DOHH2 (cell line): ENCODE results near the gene STK4.

ENCODE experiments used
- H3F3A ChIP-seq: fragments of 200-600 bp; sonication (generic), shearing (Covaris generic); 2 replicates; pipeline ENCODE4 v1.6.0; 2016; ENCODE audit warnings: antibody characterized with exemption, mild to moderate bottlenecking; ENCODE audit not compliant: control insufficient read depth, insufficient read depth
- H3K27ac ChIP-seq: fragments of 200-600 bp; sonication (generic); 2 replicates; pipeline ENCODE4 v1.5.1; 2014; ENCODE audit warnings: low read depth, mild to moderate bottlenecking, low read length, moderate library complexity
- H3K27me3 ChIP-seq: fragments of 200-600 bp; sonication (generic); 2 replicates; pipeline ENCODE4 v1.6.1; 2014; ENCODE audit warnings: mild to moderate bottlenecking, low read length, mixed read lengths; ENCODE audit not compliant: control insufficient read depth
- H3K36me3 ChIP-seq: fragments of 200-600 bp; sonication (generic); 2 replicates; pipeline ENCODE4 v1.6.1; 2014; ENCODE audit warnings: mild to moderate bottlenecking, low read length, moderate library complexity, mixed read lengths; ENCODE audit not compliant: control insufficient read depth
- H3K4me1 ChIP-seq: fragments of 200-600 bp; sonication (generic); 2 replicates; pipeline ENCODE4 v1.6.1; 2014; ENCODE audit warnings: mild to moderate bottlenecking, low read length, mixed read lengths; ENCODE audit not compliant: control insufficient read depth
- H3K4me2 ChIP-seq: fragments of 200-600 bp; sonication (generic); 2 replicates; pipeline ENCODE4 v1.6.0; 2014; ENCODE audit warnings: mild to moderate bottlenecking, low read length, moderate library complexity
- H3K4me3 ChIP-seq: fragments of 200-600 bp; sonication (generic); 2 replicates; pipeline ENCODE4 v1.5.1; 2014; ENCODE audit warnings: mild to moderate bottlenecking, low read length, mixed read lengths
- H3K79me2 ChIP-seq: fragments of 200-600 bp; sonication (generic); 2 replicates; pipeline ENCODE4 v1.6.1; 2014; ENCODE audit warnings: mild to moderate bottlenecking, low read length, mixed read lengths; ENCODE audit not compliant: control insufficient read depth
- H3K9me2 ChIP-seq: fragments of 200-600 bp; sonication (generic); replicated peaks from 2 replicates; pipeline ENCODE4 v1.6.1; 2014; ENCODE audit warnings: mild to moderate bottlenecking, low read length, mixed read lengths; ENCODE audit not compliant: control insufficient read depth
- H3K9me3 ChIP-seq: fragments of 200-600 bp; sonication (generic); 2 replicates; pipeline ENCODE4 v1.6.1; 2014; ENCODE audit warnings: antibody characterized with exemption, low read length, mixed read lengths; ENCODE audit not compliant: control insufficient read depth, insufficient read depth
- H4K20me1 ChIP-seq: fragments of 200-600 bp; sonication (generic); 2 replicates; pipeline ENCODE4 v1.6.0; 2014; ENCODE audit warnings: low read depth, mild to moderate bottlenecking, antibody characterized with exemption, low read length, moderate library complexity; ENCODE audit not compliant: control insufficient read depth, insufficient read depth
- EZH2phosphoT487 ChIP-seq: fragments of 200-600 bp; sonication (generic); IDR thresholded peaks from 2 replicates; pipeline ENCODE4 v1.6.1; 2017; ENCODE audit warnings: borderline replicate concordance, mild to moderate bottlenecking, antibody characterized with exemption, low read length, moderate library complexity, mixed read lengths
- TF ChIP-seq, protein P1 (sequence below): fragments of 200-600 bp; sonication (generic); IDR thresholded peaks from one replicate; pipeline ENCODE4 v1.5.1; 2014; ENCODE audit warnings: antibody characterized with exemption, mild to moderate bottlenecking, low read depth, low read length; ENCODE audit not compliant: poor library complexity, severe bottlenecking

The STK4 gene

DNA sequence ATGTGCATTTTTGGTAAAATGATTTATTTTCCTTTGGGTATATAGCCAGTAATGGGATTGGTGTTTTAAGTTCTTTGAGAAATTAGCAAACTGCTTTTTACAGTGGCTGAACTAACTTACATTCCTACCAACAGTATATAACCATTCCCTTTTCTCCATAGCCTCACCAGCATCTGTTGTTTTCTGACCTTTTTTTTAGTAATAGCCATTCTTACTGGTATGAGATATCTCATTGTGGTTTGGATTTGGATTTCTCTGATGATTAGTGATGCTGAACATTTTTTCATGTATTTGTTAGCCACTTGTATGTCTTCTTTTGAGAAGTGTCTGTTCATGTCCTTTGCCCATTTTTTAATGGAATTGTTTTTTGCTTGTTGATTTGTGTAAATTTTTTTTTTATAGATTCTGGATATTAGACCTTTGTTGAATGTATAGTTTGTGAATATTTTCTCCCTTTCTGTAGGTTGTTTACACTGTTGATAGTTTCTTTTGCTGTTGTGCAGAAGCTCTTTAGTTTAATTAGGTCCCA is 42.3 kb downstream of the STK4 start:
- Histone ChIP-seq H3F3A (peaks cover 26% of the 10 kb centered on the region), H3K36me3 (peaks cover 81% of the 10 kb centered on the region), H4K20me1 (peaks cover 8% of the 10 kb centered on the region), H3K27me3 (no peaks in the 10 kb centered on the region), H3K9me2 (no peaks in the 10 kb centered on the region), H3K79me2 (peaks cover 73% of the 10 kb centered on the region), H3K4me2 (no peak overlapping the region), H3K4me3 (no peak overlapping the region), H3K4me1 (peaks cover 6% of the 10 kb centered on the region), H3K27ac (no peak overlapping the region), H3K9me3 (no peaks in the 10 kb centered on the region)
- no peak for TF ChIP-seq EZH2phosphoT487
- TF ChIP-seq, protein P1, sequence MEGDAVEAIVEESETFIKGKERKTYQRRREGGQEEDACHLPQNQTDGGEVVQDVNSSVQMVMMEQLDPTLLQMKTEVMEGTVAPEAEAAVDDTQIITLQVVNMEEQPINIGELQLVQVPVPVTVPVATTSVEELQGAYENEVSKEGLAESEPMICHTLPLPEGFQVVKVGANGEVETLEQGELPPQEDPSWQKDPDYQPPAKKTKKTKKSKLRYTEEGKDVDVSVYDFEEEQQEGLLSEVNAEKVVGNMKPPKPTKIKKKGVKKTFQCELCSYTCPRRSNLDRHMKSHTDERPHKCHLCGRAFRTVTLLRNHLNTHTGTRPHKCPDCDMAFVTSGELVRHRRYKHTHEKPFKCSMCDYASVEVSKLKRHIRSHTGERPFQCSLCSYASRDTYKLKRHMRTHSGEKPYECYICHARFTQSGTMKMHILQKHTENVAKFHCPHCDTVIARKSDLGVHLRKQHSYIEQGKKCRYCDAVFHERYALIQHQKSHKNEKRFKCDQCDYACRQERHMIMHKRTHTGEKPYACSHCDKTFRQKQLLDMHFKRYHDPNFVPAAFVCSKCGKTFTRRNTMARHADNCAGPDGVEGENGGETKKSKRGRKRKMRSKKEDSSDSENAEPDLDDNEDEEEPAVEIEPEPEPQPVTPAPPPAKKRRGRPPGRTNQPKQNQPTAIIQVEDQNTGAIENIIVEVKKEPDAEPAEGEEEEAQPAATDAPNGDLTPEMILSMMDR = no peak

DNA sequence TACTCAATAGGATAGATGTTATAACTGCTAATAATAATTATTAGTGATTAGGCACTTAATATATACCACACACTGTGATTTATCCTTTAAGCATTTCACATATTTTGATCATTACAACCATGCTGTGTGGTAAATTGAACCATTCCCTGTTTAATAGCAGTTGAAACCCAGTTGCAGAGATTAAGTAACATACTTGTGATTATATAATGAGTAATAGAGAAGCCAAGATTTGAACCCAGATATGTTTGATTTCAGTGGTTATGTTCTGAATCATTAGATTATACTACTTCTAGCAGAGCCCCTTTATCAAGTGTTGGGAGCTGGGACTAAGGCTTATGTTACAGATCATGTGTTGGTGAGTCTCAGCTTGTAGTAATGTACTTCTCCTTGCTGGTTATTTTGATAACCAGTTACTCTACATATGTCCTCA is 44.1 kb downstream of the STK4 start:
- Histone ChIP-seq H3K27ac (no peak overlapping the region), H3K4me1 (peaks cover 6% of the 10 kb centered on the region), H3K4me2 (no peak overlapping the region), H3K79me2 (peaks cover 78% of the 10 kb centered on the region), H3F3A (peaks cover 28% of the 10 kb centered on the region), H3K4me3 (no peak overlapping the region), H3K9me3 (no peaks in the 10 kb centered on the region), H4K20me1 (peaks cover 11% of the 10 kb centered on the region), H3K27me3 (no peaks in the 10 kb centered on the region), H3K9me2 (no peaks in the 10 kb centered on the region), H3K36me3 (peaks cover 86% of the 10 kb centered on the region)
- TF ChIP-seq, protein P1 = no peak
- no peak for TF ChIP-seq EZH2phosphoT487

DNA sequence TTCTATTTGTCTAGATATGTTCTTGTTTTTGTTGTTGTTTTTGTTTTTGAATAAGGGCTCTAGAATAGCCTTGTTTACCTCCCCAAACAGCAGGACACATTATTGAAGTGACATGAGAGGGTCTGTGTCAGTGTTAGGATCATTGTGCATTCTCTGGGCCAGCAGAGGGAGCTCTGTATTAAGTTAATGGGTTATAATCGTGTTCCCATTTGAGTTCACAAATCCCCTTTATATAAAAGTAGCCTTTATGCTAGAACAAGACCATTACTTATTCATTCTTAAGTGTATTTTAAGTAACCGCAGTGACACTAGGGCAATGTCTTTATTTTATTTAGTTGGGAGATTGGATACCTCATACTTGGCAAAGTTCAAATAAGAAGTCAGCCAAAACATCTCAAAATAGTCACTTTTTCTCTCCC is 44.8 kb downstream of the STK4 start:
- Histone ChIP-seq H3K9me3 (no peaks in the 10 kb centered on the region), H3K4me1 (peaks cover 6% of the 10 kb centered on the region), H3K9me2 (no peaks in the 10 kb centered on the region), H3K27ac (no peak overlapping the region), H3K36me3 (peaks cover 87% of the 10 kb centered on the region), H3K4me2 (no peak overlapping the region), H3K79me2 (peaks cover 82% of the 10 kb centered on the region), H3K4me3 (no peak overlapping the region), H3K27me3 (no peaks in the 10 kb centered on the region), H4K20me1 (peaks cover 11% of the 10 kb centered on the region), H3F3A (peaks cover 27% of the 10 kb centered on the region)
- TF ChIP-seq, protein P1 = peak; percentile 79
- no peak for TF ChIP-seq EZH2phosphoT487
